GM21367 (cell line): ENCODE measurements around the gene ADARB2.

ENCODE experiments used
- ATAC-seq: cut with Tn5 transposase; IDR thresholded peaks from one replicate; pipeline ENCODE4 v1.9.1; 2021; ENCODE audit not compliant: unreplicated experiment

ADARB2 gene

GRCh38 chr10:1203704-1204103, 533.6 kb downstream of the ADARB2 start:
- no peak for ATAC-seq

GRCh38 chr10:1203216-1203615, 534.1 kb downstream of the ADARB2 start:
- no peak for ATAC-seq

GRCh38 chr10:1202343-1202742, 535.0 kb downstream of the ADARB2 start:
- ATAC-seq = no peak

- no peak for ATAC-seq
These were observed 536.2 kb downstream of the ADARB2 start for GRCh38 chr10:1200866-1201807.

GRCh38 chr10:1199897-1200721, 537.2 kb downstream of the ADARB2 start:
- no peak for ATAC-seq

- ATAC-seq = no peak
These were observed 538.0 kb downstream of the ADARB2 start for GRCh38 chr10:1199345-1199673.

GRCh38 chr10:1198453-1199344, 538.6 kb downstream of the ADARB2 start:
- ATAC-seq = no peak

GRCh38 chr10:1197384-1197783, 539.9 kb downstream of the ADARB2 start:
- no peak for ATAC-seq

GRCh38 chr10:1196656-1197055, 540.7 kb downstream of the ADARB2 start:
- ATAC-seq = no peak

GRCh38 chr10:1195828-1196227, 541.5 kb downstream of the ADARB2 start:
- ATAC-seq = no peak

GRCh38 chr10:1194161-1194560, 543.2 kb downstream of the ADARB2 start:
- no peak for ATAC-seq

- ATAC-seq = no peak
These were observed 543.8 kb downstream of the ADARB2 start for GRCh38 chr10:1193561-1193960.

- no peak for ATAC-seq
These were observed 545.6 kb downstream of the ADARB2 start for GRCh38 chr10:1191752-1192151.

- no peak for ATAC-seq
These were observed 546.4 kb downstream of the ADARB2 start for GRCh38 chr10:1190791-1191490.

- ATAC-seq = no peak
These were observed 547.3 kb downstream of the ADARB2 start for GRCh38 chr10:1190052-1190395.

GRCh38 chr10:1189166-1190051, 547.9 kb downstream of the ADARB2 start:
- no peak for ATAC-seq

GRCh38 chr10:1188558-1189135, 548.7 kb downstream of the ADARB2 start:
- ATAC-seq = no peak

GRCh38 chr10:1187855-1188557, 549.3 kb downstream of the ADARB2 start:
- ATAC-seq = no peak
